GM23338 (cell line): ENCODE measurements around the gene BFSP2. TPM values are rescaled to one million over a fixed set of nuclear protein-coding genes. Genes with fewer than 3 reads are reported as not detected.

Source experiments
- ATAC-seq: fragments of 200-7000 bp; cut with Tn5 transposase; 3 replicates; pipeline ENCODE4 v1.9.1; 2020
- DNase-seq: peaks from one replicate; pipeline ENCODE4 v3.0.0-alpha.2; 2015; ENCODE audit warnings: low spot score
- H2AFZ ChIP-seq: fragments of 200-600 bp; sonication (generic); 2 replicates; pipeline ENCODE4 v1.8.0; 2016; ENCODE audit warnings: antibody characterized with exemption, mild to moderate bottlenecking, moderate library complexity
- H3F3A ChIP-seq: fragments of 200-600 bp; sonication (generic); replicated peaks from 2 replicates; pipeline ENCODE4 v1.8.0; 2017; ENCODE audit warnings: antibody characterized with exemption, mixed run types, low read depth
- H3K27ac ChIP-seq: fragments of 200-600 bp; sonication (generic); 2 replicates; pipeline ENCODE4 v1.6.1; 2016; ENCODE audit warnings: low read depth
- H3K27me3 ChIP-seq: fragments of 200-600 bp; sonication (generic); 2 replicates; pipeline ENCODE4 v1.8.0; 2016; ENCODE audit warnings: mild to moderate bottlenecking, mixed run types, moderate library complexity; ENCODE audit not compliant: insufficient read depth
- H3K36me3 ChIP-seq: fragments of 200-600 bp; sonication (generic); 2 replicates; pipeline ENCODE4 v1.8.0; 2016; ENCODE audit warnings: mild to moderate bottlenecking; ENCODE audit not compliant: insufficient read depth
- H3K4me1 ChIP-seq: fragments of 200-600 bp; sonication (generic); 2 replicates; pipeline ENCODE4 v1.8.0; 2016; ENCODE audit warnings: mild to moderate bottlenecking, moderate library complexity; ENCODE audit not compliant: insufficient read depth
- H3K4me2 ChIP-seq: fragments of 200-600 bp; sonication (generic); 2 replicates; pipeline ENCODE4 v1.7.1; 2017; ENCODE audit warnings: mixed run types
- H3K4me3 ChIP-seq: fragments of 200-600 bp; sonication (generic); 2 replicates; pipeline ENCODE4 v1.6.1; 2016; ENCODE audit warnings: mixed run types
- H3K79me2 ChIP-seq: fragments of 200-600 bp; sonication (generic); replicated peaks from 2 replicates; pipeline ENCODE4 v1.8.0; 2017; ENCODE audit warnings: mild to moderate bottlenecking; ENCODE audit not compliant: insufficient read depth
- H3K9me2 ChIP-seq: fragments of 200-600 bp; sonication (generic); 2 replicates; pipeline ENCODE4 v1.8.0; 2017; ENCODE audit not compliant: insufficient read depth
- H4K20me1 ChIP-seq: fragments of 200-600 bp; sonication (generic); replicated peaks from 2 replicates; pipeline ENCODE4 v1.8.0; 2017; ENCODE audit warnings: mild to moderate bottlenecking; ENCODE audit not compliant: insufficient read depth
- H3K27ac Mint-ChIP-seq: 2 replicates; pipeline ENCODE4 v1.8.0; 2020; ENCODE audit warnings: inconsistent platforms, mild to moderate bottlenecking, moderate library complexity, mixed read lengths
- H3K27me3 Mint-ChIP-seq: 3 replicates; pipeline ENCODE4 v1.8.0; 2022; ENCODE audit warnings: low read depth, mild to moderate bottlenecking, moderate library complexity, mixed read lengths, inconsistent platforms; ENCODE audit not compliant: insufficient read depth, poor library complexity
- H3K36me3 Mint-ChIP-seq: 3 replicates; pipeline ENCODE4 v1.8.0; 2021; ENCODE audit warnings: low read depth, mild to moderate bottlenecking, inconsistent platforms, moderate library complexity, mixed read lengths
- H3K4me1 Mint-ChIP-seq: 3 replicates; pipeline ENCODE4 v1.8.0; 2020; ENCODE audit warnings: mild to moderate bottlenecking, inconsistent platforms, mixed read lengths
- H3K4me3 Mint-ChIP-seq: 3 replicates; pipeline ENCODE4 v1.8.0; 2021; ENCODE audit warnings: moderate library complexity, mild to moderate bottlenecking, inconsistent platforms, mixed read lengths
- H3K9me3 Mint-ChIP-seq: 3 replicates; pipeline ENCODE4 v1.8.0; 2020; ENCODE audit warnings: moderate library complexity, mild to moderate bottlenecking, inconsistent platforms, mixed read lengths
- CREB1 ChIP-seq: fragments of 250-450 bp; sonication (Bioruptor Pico); IDR thresholded peaks from 2 replicates; pipeline ENCODE4 v1.5.0; 2020; ENCODE audit warnings: low read depth, mild to moderate bottlenecking, moderate library complexity
- CTCF ChIP-seq, 2 experiments: fragments of 200-600 bp in 1 of 2; sonication (generic) in 1 of 2; conservative IDR thresholded peaks; 2 replicates each; pipeline versions ENCODE4 v1.5.1 to v1.6.1; 2016 to 2017; ENCODE audit warnings: antibody characterized with exemption in 2 of 2, low read depth in 2 of 2, mild to moderate bottlenecking in 2 of 2, moderate library complexity in 1 of 2
- ETS1 ChIP-seq: IDR thresholded peaks from 2 replicates; pipeline ENCODE4 v1.6.1; 2016; ENCODE audit warnings: antibody characterized with exemption
- EZH2 ChIP-seq: fragments of 200-600 bp; sonication (generic); IDR thresholded peaks from one replicate; pipeline ENCODE4 v1.8.0; 2017; ENCODE audit warnings: antibody characterized with exemption, mild to moderate bottlenecking, low read depth; ENCODE audit not compliant: unreplicated experiment
- EZH2phosphoT487 ChIP-seq: fragments of 200-600 bp; sonication (generic); IDR thresholded peaks from one replicate; pipeline ENCODE4 v1.8.1; 2018; ENCODE audit warnings: antibody characterized with exemption; ENCODE audit not compliant: unreplicated experiment
- JUNB ChIP-seq: IDR thresholded peaks from one replicate; pipeline ENCODE4 v1.6.1; 2016; ENCODE audit warnings: antibody characterized with exemption; ENCODE audit not compliant: unreplicated experiment
- NANOG ChIP-seq: IDR thresholded peaks from 2 replicates; pipeline ENCODE4 v1.6.1; 2016; ENCODE audit warnings: antibody characterized with exemption, borderline replicate concordance
- POLR2AphosphoS5 ChIP-seq: IDR thresholded peaks from 2 replicates; pipeline ENCODE4 v1.6.1; 2016; ENCODE audit warnings: antibody characterized with exemption, low read depth
- REST ChIP-seq: IDR thresholded peaks from one replicate; pipeline ENCODE4 v1.6.1; 2018; ENCODE audit warnings: antibody characterized with exemption; ENCODE audit not compliant: unreplicated experiment
- STAT1 ChIP-seq: IDR thresholded peaks from one replicate; pipeline ENCODE4 v1.6.1; 2016; ENCODE audit warnings: antibody characterized with exemption; ENCODE audit not compliant: unreplicated experiment
- ZNF114 ChIP-seq: fragments of 250-450 bp; sonication (Bioruptor Pico); IDR thresholded peaks from 2 replicates; pipeline ENCODE4 v1.5.0; 2020; ENCODE audit warnings: mild to moderate bottlenecking, moderate library complexity
- ZNF331 ChIP-seq: fragments of 250-450 bp; sonication (Bioruptor Pico); IDR thresholded peaks from 2 replicates; pipeline ENCODE4 v1.5.0; 2020; ENCODE audit warnings: low read depth, mild to moderate bottlenecking, moderate library complexity
- ZNF462 ChIP-seq: fragments of 250-450 bp; sonication (Bioruptor Pico); IDR thresholded peaks from 2 replicates; pipeline ENCODE4 v1.5.0; 2020; ENCODE audit warnings: mild to moderate bottlenecking, moderate library complexity
- polyA plus RNA-seq: library from polyadenylated mRNA; unstranded; fragments of >200 nt; fragmentation: Nextera tagmentation; extraction: Ambion mirVana; gene quantifications from 2 replicates; pipeline ENCODE4 v1.2.1, GENCODE V29; 2016
- total RNA-seq: library from RNA; depleted of rRNA; stranded (reverse); fragments of >200 nt; shearing (Covaris generic); gene quantifications from 2 replicates; pipeline ENCODE4 v1.2.3, GENCODE V29; 2014

Gene BFSP2
- total and polyA plus RNA-seq, 2 experiments from 2014 or later = not detected

GRCh38 chr3:133424937-133425869, 25.3 kb downstream of the BFSP2 start:
- Histone ChIP-seq H4K20me1 (no peaks in the 10 kb centered on the region), H3K27me3 (no peaks in the 10 kb centered on the region), H3K4me1 (no peaks in the 10 kb centered on the region), H3K4me2 (no peak overlapping the region), H3K36me3 (no peaks in the 10 kb centered on the region), H3K79me2 (no peaks in the 10 kb centered on the region), H3K9me2 (no peaks in the 10 kb centered on the region), H2AFZ (no peak overlapping the region), H3K27ac (no peak overlapping the region), H3F3A (no peaks in the 10 kb centered on the region), H3K4me3 (no peak overlapping the region)
- no peaks in the 10 kb centered on the region for H3K36me3 Mint-ChIP-seq
- no peak overlapping the region for H3K4me3 Mint-ChIP-seq
- H3K27ac Mint-ChIP-seq = no peak overlapping the region
- 0 out of 3 replicates have a peak, but pooled peaks cover 3% of the 10 kb centered on the region for H3K4me1 Mint-ChIP-seq
- DNase-seq (peak; percentile 16), ATAC-seq (no peak)
- peaks cover 11% of the 10 kb centered on the region for H3K27me3 Mint-ChIP-seq
- no peaks in the 10 kb centered on the region for H3K9me3 Mint-ChIP-seq
- TF ChIP-seq ZNF462 (no peak), CREB1 (CRISPR knock-in tag) (no peak), POLR2AphosphoS5 (no peak), EZH2phosphoT487 (no peak), REST (no peak), ETS1 (no peak), EZH2 (no peak), STAT1 (no peak), JUNB (no peak), CTCF (conservative IDR thresholded peaks at IDR 0.05; ENCODE audit: low read depth in 2 of 2) (no peak), NANOG (no peak), ZNF331 (CRISPR knock-in tag) (no peak), ZNF114 (CRISPR knock-in tag) (no peak)
